K562 (cell line): Measurements from ENCODE around the gene SLC41A3.

Experiments used
- CEBPB ChIP-seq: fragments of 450-650 bp; IDR thresholded peaks from 2 replicates; pipeline ENCODE4 v1.6.1; 2016; ENCODE audit warnings: missing genetic modification characterization, missing compliant biosample characterization
- CREB1 ChIP-seq, 2 experiments: sonication (generic) in 1 of 2; formaldehyde crosslinking in 1 of 2; IDR thresholded peaks; 2 replicates each; pipeline versions ENCODE4 v1.6.1 to v1.8.0; 2012 to 2022; ENCODE audit warnings: inconsistent platforms in 1 of 2, mild to moderate bottlenecking in 1 of 2, missing genetic modification reagents in 1 of 2, moderate library complexity in 1 of 2
- SIN3A ChIP-seq, 2 experiments: fragments of 150-350 bp in 1 of 2; IDR thresholded peaks; 2 replicates each; pipeline ENCODE4 v1.6.1; 2011 to 2016; ENCODE audit warnings: borderline replicate concordance in 2 of 2, low read depth in 2 of 2, low read length in 2 of 2, mild to moderate bottlenecking in 2 of 2, moderate library complexity in 2 of 2; ENCODE audit not compliant: control insufficient read depth in 1 of 2
- ZFP36 ChIP-seq: fragments of 150-350 bp; IDR thresholded peaks from 2 replicates; pipeline ENCODE4 v1.6.1; 2018; ENCODE audit warnings: low read length, low read depth; ENCODE audit not compliant: partially characterized antibody
- ZNF174 ChIP-seq: fragments of 250-450 bp; sonication (Bioruptor Pico); IDR thresholded peaks from 2 replicates; pipeline ENCODE4 v1.4.0; 2020; ENCODE audit warnings: mild to moderate bottlenecking
- ZNF263 ChIP-seq: sonication (generic); formaldehyde crosslinking; IDR thresholded peaks from 2 replicates; pipeline ENCODE4 v1.8.0; 2022; ENCODE audit warnings: mild to moderate bottlenecking, missing genetic modification reagents, borderline replicate concordance
- TF ChIP-seq, protein P1 (sequence below): sonication (generic); formaldehyde crosslinking; IDR thresholded peaks from 2 replicates; pipeline ENCODE4 v1.4.0; 2020; ENCODE audit warnings: mild to moderate bottlenecking, missing genetic modification reagents
- TF ChIP-seq, protein P2 (sequence below), 3 experiments: IDR thresholded peaks in 2 of 3; conservative IDR thresholded peaks in 1 of 3; 2 replicates each; pipeline ENCODE4 v1.5.1; 2011 to 2012; ENCODE audit warnings: low read length in 3 of 3, mild to moderate bottlenecking in 3 of 3, control low read depth in 2 of 3, improper control_type of control experiment in 1 of 3, inconsistent platforms in 1 of 3, low read depth in 1 of 3, mixed read lengths in 1 of 3, moderate library complexity in 1 of 3; ENCODE audit not compliant: insufficient read depth in 2 of 3

DNA sequence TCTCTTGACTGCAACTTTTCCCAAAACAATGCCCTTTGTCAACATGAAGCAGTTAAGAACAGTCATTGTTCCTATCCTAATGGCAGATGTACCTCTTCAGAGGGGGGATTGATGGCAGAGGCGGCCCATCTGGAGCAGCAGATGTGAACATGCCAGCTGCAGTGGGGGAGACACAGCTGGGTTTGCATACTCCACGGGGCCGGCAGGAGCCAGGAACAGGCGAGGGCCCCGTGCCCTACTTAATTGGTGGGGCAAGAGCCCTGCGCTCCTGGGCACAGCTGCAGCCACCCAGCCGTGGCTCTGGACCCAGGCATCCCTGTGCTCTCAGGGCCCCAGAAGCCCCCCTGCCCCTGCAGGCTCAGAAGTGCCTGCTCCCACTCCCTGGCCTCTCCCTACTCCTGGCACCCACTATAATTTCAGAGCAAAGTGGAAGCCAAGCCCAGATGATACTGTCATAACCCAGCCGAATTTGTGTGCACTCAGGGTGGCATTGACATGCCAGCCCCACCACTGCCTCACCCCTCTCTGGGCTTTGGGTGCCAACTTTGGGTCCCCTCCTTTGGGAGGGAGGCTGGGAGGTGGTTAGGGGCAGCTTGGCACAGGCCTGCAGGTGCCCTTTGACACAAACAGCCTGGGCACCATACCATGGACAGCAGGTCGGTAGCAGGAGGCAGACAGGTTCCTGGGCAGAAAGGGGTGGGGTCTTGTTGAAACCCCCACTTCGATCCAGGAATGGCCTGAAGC lies 80.3 kb downstream of the SLC41A3 start:
- TF ChIP-seq, protein P1, sequence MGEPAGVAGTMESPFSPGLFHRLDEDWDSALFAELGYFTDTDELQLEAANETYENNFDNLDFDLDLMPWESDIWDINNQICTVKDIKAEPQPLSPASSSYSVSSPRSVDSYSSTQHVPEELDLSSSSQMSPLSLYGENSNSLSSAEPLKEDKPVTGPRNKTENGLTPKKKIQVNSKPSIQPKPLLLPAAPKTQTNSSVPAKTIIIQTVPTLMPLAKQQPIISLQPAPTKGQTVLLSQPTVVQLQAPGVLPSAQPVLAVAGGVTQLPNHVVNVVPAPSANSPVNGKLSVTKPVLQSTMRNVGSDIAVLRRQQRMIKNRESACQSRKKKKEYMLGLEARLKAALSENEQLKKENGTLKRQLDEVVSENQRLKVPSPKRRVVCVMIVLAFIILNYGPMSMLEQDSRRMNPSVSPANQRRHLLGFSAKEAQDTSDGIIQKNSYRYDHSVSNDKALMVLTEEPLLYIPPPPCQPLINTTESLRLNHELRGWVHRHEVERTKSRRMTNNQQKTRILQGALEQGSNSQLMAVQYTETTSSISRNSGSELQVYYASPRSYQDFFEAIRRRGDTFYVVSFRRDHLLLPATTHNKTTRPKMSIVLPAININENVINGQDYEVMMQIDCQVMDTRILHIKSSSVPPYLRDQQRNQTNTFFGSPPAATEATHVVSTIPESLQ = no peak
- no peak for TF ChIP-seq SIN3A (IDR thresholded peaks at IDR 0.05; ENCODE audit: borderline replicate concordance in 2 of 2, control insufficient read depth in 1 of 2, low read depth in 2 of 2, low read length in 2 of 2)
- TF ChIP-seq ZNF263 (CRISPR knock-in tag) = no peak
- TF ChIP-seq CEBPB (tag) = no peak
- TF ChIP-seq ZFP36 = no peak
- TF ChIP-seq, protein P2, sequence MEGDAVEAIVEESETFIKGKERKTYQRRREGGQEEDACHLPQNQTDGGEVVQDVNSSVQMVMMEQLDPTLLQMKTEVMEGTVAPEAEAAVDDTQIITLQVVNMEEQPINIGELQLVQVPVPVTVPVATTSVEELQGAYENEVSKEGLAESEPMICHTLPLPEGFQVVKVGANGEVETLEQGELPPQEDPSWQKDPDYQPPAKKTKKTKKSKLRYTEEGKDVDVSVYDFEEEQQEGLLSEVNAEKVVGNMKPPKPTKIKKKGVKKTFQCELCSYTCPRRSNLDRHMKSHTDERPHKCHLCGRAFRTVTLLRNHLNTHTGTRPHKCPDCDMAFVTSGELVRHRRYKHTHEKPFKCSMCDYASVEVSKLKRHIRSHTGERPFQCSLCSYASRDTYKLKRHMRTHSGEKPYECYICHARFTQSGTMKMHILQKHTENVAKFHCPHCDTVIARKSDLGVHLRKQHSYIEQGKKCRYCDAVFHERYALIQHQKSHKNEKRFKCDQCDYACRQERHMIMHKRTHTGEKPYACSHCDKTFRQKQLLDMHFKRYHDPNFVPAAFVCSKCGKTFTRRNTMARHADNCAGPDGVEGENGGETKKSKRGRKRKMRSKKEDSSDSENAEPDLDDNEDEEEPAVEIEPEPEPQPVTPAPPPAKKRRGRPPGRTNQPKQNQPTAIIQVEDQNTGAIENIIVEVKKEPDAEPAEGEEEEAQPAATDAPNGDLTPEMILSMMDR (IDR thresholded peaks at IDR 0.05 in 2 of 3, conservative IDR thresholded peaks at IDR 0.05 in 1 of 3; ENCODE audit: insufficient read depth in 2 of 3, low read depth in 1 of 3, low read length in 3 of 3) = no peak
- no peak for TF ChIP-seq CREB1 (IDR thresholded peaks at IDR 0.05)
- no peak for TF ChIP-seq CREB1 (CRISPR knock-in tag; IDR thresholded peaks at IDR 0.05)
- no peak for TF ChIP-seq ZNF174 (CRISPR knock-in tag)
